GM19372 (cell line): ENCODE data around the gene MBOAT7.

Experiments
- ATAC-seq: cut with Tn5 transposase; IDR thresholded peaks from one replicate; pipeline ENCODE4 v1.9.1; 2021; ENCODE audit warnings: mild to moderate bottlenecking, low read depth, moderate library complexity; ENCODE audit not compliant: unreplicated experiment

MBOAT7 gene

DNA sequence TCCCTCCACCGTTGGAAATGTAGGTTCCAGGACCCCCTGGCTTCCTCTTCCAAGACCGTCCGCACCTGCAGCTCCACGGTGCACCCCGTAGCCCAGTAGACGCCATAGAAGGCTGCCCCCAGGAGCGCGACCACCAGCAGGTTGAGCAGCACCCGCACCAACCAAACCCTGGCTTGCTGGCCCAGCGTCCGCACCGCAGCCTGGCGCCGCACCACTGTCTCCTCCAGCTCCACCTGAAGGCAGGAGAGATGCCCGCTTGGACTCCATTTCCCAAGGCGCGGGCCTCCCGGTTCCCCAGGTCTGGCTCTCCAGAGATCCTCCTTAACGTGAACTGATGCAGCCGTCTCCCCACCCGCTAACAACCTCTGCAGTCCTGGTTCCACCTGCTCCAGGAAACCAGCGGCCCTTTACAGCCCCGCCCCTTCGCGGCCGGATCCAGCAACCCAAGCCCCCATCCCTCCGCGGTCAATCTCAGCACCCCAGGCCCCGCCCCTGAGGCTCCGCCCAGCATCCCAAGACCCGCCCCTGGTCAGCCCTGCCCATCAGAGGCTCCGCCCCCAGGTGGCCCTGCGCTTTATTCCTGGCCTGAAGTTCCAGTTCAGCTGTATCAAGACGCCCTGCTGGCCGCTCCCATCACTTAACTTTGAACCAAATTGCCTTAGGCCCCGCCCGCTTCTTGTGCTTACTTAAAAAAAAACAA is 24.9 kb downstream of the MBOAT7 start:
- ATAC-seq, result no peak

DNA sequence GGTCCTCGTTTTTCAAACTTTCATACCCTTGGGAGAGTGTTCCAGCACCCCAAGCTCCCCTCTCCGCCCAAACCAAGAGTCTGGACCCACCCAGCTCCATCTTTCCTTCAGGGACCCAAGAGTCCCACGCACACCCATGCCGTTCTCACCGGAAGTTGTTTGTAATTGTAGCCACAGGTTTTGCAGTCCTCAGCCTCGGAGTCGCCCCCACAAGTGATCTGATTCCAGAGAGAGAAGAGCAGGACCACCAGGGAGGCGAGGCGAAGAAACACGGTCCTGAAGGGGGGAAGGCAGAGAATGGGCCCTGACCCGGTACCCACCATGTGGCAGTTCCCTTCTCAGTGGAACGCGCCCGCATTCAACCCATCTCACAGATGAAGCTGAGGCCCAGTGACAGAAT is 26.5 kb downstream of the MBOAT7 start:
- no peak for ATAC-seq

DNA sequence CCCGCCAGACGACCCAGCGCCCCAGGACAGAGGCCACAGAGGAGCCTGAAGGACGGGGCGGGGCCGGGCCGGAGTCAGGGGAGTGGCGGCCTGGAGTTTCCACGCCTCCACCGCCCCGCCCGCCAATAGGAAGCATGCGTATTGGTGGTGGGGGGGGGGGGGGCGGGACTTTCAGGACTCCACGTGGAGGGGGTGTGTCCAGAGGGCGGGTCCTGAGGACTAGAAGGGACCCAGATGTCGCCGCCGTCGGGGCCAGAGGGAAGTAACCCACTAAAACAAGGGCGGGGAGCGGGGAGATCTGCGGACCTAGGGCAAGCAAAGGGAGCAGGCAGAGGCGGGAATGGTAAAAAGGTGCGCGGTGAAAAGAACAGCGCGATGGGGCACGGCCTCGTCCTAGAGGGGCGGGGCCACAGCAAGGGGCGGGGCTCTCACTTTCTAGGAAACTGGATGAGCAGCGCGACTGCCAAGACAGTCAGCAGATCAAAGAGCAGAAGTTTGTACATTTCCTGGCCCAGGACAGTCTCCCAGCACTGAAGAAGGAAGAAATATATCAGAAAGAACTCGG is 27.1 kb downstream of the MBOAT7 start:
- ATAC-seq, result no peak

DNA sequence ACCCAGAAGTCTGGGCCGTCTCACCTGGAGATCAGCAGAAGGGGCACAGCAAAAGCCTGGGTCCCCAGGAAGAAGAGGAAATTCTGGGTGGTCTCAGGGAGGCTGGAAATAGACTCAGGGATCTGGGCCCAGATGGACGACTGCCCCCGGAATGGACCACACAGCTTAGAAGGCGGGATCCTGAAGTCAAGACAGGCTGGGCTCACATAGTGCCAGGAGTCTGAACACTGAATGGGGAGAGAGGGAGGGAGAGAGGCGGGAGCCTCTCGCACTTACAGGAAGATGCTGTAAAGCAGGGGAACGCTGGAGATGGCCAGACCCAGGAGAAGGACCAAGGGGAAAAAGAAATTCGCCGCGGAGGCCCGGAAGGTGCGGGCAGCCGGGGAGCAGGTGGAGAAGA is 28.5 kb downstream of the MBOAT7 start:
- ATAC-seq, result no peak

DNA sequence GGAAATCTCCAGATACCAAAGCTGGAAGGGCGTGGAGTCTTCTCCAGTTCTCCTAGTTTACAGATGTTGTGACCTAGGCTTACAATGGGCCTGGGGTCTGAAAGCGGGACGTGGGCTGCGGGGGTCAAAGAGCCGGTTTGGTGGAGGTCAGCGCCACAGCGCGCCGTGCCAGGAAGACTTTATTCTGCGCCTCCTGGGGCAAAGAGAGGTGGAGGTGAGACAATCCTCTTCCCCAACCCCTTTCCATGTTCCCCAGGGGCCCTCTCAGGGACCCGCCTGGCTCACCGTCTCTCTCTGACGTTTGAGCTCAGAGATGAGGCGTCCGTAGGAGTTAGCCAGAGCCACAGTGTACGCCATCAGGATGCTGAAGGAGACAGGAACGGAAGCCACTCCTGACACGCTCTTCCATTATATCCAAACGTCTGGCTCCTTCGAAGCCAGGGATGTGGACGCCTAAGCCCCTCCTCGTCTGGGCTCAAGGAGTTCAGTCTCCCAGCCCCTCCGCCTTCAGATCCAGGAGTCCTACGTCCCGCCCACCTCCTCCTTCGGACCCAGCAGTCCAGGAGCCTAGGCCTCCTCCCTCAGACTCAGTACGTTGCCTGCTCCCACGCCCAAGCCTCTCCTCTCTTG is 29.1 kb downstream of the MBOAT7 start:
- ATAC-seq, result no peak

DNA sequence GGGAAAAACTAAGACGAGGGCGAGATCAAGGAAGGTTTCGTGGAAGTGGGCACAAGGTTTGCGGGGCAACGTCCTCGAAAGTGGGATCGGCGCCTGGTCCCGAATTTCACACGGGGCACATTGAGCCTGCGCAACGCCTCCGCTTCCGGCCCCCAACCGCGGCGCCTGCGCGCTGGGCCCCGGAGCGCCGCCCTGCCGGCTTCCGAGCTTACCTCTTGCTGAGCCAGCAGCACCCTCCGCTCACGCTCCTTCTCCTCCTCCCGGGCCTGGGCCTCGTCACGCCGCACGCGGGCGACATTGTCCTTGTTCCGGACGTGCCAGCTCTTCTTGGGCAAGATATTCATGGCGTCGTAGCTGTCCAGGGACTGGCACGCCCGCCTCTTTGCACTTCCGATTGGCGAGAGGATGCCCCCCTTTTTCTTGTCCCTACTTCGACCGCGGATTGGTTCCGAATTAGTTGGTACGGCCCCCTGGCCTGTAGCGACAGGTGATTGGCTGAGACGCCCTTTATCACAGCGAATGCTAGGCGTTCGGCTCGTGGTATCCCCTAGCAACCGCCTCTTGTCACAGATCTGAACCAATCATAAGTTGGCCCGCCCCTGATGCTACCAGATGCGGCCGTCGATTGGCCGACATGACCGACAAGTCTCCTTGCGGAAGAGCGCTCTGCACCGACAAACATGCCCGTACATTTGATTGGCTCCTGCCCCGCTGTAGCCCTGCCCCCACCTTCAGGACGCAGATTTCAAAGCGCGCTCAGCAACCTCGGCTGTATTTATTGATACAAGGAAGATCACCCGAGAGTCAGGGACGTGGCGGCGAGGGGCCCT is 29.8 kb downstream of the MBOAT7 start, which contains the start of gene LENG1:
TSS of gene LENG1 (minus strand) at position 370 of the 830 bp plus-strand sequence. CDS start at position 344, 26 bp downstream.
- peak; percentile 95 for ATAC-seq

DNA sequence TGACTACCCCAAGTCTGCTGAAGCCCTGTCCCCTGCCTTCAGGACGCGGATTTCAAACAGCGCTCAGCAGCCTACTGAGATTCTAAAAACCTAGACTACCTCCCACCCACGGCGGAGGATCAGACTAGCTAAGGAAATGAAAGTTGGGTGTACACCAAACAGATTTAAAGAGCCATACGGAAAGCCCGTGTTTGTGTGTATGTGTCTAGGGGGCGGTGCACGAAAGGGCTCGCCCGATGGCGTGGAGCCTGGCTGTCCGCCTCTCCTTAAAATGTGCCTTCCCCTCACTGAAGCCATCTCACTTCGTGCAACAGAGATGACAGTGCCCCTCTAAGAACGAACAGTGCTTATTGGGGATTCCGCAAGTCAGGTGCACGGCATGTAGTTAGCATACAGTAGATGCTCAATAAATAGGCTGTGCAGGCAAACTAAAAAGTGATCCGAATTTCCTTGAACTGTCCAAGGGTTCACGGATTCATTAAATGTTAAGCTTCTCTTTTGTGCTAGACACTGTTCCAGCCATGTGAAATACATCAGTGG is 30.5 kb downstream of the MBOAT7 start:
- ATAC-seq, result no peak

DNA sequence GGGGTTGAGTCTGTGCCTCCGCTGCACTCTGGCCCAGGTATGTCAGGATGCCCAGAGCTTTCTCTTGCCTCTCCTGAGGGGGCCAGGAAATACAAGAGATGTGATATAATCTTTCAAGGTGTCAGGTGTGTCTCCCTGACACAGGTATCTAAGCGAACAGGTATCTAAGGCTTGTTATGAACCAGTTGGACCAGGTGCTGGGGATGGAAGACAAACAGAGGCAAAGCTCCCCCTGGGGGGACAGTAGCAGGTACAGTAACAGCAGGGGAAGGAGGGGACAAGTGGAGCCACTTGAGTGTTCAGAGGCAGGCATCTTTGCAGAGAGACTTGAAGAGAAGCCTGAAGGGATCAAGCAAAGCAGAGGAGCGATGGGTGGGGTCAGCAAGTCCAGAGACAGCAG is 32.4 kb downstream of the MBOAT7 start:
- ATAC-seq, result no peak

DNA sequence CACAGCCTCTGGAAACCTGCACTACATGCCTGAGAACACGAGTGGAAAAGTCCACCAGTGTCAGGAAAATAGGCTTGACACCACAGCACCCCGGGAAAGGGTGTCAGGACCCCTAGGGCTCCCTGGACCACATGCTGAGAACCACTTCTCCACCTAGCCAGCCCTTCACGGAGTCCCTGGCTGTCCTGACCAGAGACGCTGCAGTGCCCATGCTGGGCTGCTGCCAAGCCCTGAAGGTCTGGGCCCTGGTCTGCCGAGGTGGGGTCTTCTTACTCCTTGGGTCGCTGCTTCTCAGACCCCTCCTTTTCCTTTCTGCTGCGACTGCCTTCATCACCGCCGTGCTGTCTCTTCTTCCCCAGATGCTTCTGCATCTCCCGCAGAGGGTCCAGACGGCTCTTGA is 32.9 kb downstream of the MBOAT7 start:
- ATAC-seq, result no peak

DNA sequence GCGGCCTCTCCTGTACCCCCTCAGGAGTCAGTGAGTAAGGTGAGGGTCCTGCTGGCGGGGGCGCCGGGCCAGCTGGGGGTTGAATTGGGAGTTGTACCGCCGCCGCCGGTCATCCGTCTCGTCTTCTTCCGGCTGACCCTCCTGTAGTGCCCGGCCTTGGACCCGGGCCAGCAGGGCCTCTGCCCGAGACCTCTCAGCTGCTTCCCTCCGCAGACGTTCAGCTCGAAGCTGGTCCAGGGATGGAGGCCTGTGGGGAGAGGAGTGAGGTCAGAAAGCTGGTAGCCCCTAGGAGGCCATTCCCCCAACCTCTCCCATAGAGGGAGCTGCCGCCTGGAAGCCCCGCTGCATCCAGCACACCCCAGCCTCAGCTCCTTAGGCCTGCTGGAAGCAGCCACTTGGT is 33.7 kb downstream of the MBOAT7 start:
- ATAC-seq, result no peak

DNA sequence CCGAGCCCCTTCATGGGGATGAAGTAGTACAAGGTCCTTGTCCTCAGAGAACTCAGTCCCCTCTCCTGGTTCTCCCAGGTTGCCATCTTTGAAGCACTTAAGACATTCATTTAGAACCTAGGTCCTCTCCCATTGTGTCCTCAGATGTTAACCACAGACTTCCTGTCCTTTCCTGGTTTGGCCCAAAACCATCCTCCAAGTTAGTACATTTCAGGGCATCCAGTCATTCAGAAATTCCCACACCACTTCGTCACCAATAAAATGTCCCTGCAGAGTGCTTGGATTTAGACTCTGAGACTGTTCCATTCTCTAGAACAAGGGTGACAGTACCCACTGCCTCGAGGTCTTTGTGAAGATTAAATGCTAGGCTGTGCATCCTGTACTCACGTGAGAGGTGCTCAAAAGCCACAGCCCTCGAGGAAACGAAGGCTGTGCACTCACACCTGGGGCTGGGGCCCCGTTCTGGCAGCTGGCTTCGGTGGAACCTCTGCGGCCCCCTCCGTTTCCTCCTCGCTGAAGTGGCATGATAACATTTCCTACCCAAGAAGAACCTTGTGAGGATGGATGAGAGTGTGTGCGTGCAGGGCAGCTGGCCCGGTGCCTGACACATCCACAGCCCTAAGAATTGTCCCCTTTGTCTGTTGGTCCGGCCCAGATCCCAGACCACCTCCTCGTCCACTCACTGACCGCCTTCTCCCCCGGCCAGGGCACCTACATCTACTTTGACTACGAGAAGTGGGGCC is 34.6 kb downstream of the MBOAT7 start:
- ATAC-seq, result no peak

DNA sequence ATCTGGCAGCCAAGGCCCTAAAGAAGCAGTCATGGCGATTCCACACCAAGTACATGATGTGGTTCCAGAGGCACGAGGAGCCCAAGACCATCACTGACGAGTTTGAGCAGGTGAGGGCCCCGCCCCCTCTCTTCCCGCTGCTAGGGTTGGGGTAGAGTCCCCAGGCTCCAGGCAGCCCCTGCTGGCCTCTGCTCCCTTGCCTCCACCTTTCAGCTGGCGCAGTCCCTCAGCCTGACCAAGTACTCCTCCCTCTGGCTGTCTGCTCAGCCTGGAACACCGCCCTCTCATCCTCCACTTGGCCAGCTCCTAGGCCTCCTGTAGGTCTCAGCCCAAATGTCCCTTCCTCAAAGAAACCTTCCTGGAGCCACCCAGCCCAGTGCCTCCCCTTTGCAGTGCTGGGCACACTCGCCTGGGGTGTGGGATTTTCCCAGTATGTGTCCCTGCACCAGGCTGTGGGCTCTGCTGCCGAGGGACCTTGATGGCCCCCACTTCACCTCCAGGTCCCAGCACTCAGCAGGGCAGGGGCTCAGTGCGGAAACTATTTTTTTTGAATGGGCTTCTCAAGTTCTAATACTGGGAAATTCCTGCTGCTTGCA is 35.6 kb downstream of the MBOAT7 start:
- ATAC-seq, result no peak

DNA sequence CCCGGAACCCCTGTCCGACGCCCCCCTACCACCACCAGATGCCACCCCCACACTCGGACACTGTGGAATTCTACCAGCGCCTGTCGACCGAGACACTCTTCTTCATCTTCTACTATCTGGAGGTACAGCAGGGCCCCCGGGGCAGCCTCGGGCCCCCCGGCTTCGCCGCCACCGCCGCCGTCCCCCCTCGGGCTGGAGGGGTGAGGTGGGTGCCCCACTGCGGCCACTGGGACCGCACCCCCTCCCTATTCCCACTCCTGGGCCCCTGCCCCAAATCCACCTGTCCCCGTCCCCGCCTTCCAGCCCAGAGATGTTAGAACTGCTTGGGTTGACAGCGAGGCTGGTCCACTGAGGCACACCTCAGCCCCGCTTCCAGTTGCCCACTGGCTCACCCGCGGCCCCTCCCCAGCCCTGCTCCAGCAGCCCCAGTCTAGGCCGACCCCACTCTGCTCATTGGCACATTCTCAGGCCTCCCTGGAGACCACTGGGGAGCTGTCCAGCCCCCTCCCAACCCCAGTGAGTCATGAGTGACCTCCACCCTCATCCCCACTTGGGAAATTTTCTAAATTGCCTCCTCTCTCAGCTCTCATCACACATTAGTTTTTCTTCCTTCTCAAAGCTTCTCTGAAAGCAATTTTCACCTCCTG is 36.4 kb downstream of the MBOAT7 start:
- ATAC-seq, result no peak

DNA sequence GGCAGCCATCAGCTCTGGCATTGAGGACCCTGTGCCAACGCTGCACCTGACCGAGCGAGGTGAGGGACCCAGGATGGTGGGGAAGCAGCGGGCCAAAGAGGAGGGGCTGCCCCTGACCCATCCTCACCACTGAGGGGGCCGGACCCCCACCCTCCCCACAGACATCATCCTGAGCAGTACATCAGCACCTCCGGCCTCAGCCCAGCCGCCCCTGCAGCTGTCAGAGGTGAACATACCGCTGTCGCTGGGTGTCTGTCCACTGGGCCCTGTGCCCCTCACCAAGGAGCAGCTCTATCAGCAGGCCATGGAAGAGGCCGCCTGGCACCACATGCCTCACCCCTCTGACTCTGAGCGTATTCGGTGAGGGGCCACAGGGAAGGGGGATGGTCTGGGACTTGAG is 37.1 kb downstream of the MBOAT7 start:
- no peak for ATAC-seq

DNA sequence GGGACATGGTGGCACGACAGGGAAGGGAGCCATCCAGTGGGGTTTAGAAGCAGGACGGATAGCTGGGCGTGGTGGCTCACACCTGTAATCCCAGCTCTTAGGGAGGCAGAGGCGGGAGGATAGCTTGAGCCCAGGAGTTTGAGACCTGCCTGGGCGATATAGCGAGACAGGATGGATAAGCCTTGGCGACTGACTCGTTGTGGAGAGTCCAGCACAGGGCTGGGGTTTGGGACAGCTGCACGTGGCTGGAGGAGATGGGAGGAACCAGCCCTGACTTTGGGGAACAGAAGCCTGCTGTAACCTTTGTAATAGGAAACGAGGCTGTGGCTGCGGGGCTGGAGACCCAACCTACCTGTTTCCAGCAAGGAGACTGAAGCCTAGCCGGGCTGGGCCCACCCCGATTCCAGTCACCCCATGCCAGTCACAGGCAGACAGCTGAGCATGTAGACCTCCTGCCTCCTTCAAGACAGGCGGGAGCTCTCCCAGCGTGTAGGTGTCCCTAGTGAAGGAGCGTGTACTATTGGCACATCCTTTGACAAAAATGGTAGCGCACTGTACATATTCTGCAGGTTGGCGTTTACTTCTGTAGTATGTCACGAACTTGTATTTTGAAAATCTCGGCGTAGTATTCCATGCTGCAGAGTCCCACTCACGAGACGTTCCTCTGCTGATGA is 37.9 kb downstream of the MBOAT7 start:
- no peak for ATAC-seq

DNA sequence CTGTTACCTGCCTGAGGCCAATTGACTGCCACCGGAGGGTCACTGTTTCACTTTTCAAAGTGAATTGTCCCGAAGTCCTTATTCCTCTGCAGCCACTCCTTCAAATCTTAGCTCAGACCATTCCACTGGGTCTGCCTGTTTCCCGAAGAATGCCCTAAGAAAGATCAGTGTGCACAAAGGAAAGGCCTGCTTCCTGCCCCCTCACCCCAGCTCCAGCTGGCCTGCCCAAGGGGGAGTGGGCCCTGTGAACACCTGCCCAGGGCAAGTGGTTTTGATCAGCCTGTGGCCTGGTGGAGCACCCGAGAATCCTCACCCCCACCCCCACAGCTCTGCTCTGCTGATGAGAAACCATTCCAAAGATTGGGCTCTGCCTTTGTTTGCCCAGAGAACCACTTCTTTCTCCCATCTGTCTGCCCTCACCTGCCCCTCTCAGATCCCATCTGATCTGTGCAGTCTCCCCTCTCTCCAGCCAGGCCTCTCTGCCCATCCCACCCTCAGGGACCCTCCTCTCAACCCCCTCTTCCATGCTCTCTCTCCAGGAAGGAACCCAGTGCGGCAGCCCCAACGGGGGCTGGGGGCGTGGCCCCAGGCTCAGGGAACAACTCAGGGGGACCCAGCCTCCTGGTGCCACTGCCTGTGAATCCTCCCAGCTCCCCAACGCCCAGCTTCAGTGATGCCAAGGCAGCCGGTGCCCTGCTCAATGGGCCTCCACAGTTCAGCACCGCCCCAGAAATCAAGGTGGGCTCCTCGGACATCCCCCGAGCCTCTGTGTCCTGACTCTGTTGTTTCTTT is 40.2 kb downstream of the MBOAT7 start:
- no peak for ATAC-seq

DNA sequence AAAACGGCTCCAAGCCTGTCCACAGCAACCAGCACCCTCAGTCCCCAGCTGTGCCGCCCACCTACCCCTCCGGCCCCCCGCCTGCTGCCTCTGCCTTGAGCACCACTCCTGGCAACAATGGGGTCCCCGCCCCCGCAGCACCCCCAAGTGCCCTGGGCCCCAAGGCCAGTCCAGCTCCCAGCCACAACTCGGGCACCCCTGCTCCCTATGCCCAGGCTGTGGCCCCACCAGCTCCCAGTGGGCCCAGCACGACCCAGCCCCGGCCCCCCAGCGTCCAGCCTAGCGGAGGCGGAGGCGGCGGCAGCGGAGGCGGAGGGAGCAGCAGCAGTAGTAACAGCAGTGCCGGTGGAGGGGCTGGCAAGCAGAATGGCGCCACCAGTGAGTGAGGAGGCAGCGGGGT is 41.2 kb downstream of the MBOAT7 start:
- ATAC-seq, result no peak

DNA sequence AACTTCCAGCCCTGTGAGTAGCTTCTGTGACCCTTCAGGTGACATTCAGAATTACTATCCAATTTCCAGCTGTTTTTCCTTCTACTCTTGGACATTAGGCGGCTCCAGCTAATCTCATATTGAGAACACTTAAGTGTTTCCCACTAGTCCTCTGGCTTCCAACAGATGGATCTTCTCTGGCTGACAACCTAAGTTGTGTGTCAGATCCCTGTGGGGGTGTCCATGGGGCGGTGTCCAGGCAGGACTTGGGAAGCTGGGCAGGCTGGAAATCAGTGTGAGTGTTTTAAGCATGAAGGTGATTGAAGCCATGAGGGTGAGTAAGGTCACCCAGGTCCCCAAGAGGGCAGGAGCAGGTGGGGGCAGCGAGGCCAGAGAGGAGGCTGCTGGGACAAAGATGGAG is 41.7 kb downstream of the MBOAT7 start:
- ATAC-seq, result no peak
